GM08714 (cell line): ENCODE data around the gene STRIP1.

Source experiments
- H3K4me3 ChIP-seq: fragments of 200-500 bp; sonication (Bioruptor generic); 2 replicates; pipeline ENCODE4 v1.5.1; 2014; ENCODE audit warnings: mild to moderate bottlenecking, low read length, inconsistent platforms
- ZNF274 ChIP-seq: IDR thresholded peaks from 2 replicates; pipeline ENCODE4 v1.6.1; 2012; ENCODE audit warnings: mild to moderate bottlenecking, low read depth, low read length

The STRIP1 gene

DNA sequence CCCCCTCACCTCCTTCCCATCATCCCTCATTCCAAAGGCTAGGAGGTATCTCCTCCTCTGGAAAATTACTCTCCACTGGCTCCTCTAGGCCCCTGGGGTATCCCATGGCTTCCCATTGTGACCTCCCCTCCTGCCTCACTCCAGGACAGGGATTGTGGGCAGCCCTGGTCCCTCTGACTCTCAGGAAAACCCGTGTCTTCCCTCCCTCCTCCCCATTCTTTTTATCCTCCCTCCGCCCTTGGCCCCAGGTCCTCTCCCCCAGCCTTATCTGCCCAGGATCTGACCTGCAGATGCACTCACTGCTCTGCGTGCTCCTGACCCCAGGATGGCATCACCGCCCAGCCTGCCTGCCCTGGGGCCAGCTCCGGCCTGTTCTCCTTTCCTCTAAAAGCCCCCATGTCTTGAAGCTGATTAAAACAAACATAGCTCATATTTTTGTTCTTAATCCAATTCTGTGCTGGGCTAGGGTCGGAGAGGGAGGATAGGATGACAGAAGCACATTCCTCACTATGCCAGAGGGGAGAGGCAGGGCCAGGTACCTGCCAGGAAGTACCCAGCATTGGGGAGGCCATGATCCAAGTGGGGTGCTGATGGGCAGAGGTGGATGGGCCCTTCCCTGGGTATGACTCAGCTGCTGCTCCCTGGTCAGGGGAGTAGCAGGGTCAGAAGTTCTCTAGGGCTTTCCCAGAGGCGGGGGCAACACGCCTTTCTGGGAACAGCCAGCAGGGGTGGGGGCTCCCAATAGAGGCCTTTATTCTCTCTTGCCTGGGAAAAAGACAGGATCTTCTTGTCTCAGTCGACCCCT, 64.0 kb downstream of the STRIP1 start:
- no peak overlapping the region for H3K4me3 ChIP-seq
- TF ChIP-seq ZNF274: no peak

GRCh38 chr1:110100335-110100734, 65.9 kb downstream of the STRIP1 start:
- H3K4me3 ChIP-seq: no peak overlapping the region
- no peak for TF ChIP-seq ZNF274

- TF ChIP-seq ZNF274: no peak
- no peak overlapping the region for H3K4me3 ChIP-seq
Observed at GRCh38 chr1:110102081-110102480, 67.7 kb downstream of the STRIP1 start.
